Measurements from ENCODE around the gene RALBP1. TPM values are rescaled to one million over a fixed set of nuclear protein-coding genes. Genes with fewer than 3 reads are reported as not detected.

The RALBP1 gene
- total and polyA plus RNA-seq, 9 of the 15 experiments (the other 6 are each of a cell fraction or from before 2014, with no cell fraction given) = 10.9 to 70.0 (median 61.3) TPM

GRCh38 chr18:9474983-9475642 lies at the start of gene RALBP1 (continued):
- TF ChIP-seq HEY1 (CRISPR knock-in tag; IDR thresholded peaks at IDR 0.05; ENCODE audit: borderline replicate concordance) = no peak
- TF ChIP-seq CBX2 (IDR thresholded peaks at IDR 0.05; ENCODE audit: insufficient read depth, low read length, poor library complexity, severe bottlenecking) = no peak
- TF ChIP-seq NBN (IDR thresholded peaks at IDR 0.05; ENCODE audit: low read depth) = peak; percentile 24; the same call in 1 of the 2 replicates
- TF ChIP-seq, protein P1, sequence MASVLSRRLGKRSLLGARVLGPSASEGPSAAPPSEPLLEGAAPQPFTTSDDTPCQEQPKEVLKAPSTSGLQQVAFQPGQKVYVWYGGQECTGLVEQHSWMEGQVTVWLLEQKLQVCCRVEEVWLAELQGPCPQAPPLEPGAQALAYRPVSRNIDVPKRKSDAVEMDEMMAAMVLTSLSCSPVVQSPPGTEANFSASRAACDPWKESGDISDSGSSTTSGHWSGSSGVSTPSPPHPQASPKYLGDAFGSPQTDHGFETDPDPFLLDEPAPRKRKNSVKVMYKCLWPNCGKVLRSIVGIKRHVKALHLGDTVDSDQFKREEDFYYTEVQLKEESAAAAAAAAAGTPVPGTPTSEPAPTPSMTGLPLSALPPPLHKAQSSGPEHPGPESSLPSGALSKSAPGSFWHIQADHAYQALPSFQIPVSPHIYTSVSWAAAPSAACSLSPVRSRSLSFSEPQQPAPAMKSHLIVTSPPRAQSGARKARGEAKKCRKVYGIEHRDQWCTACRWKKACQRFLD (CRISPR knock-in tag; IDR thresholded peaks at IDR 0.05) = peak; percentile 92; the same call in 1 of the 2 replicates
- no peak for TF ChIP-seq SIRT6 (IDR thresholded peaks at IDR 0.05; ENCODE audit: low read depth, low read length)
- peak; percentile 95 for TF ChIP-seq CCNT2 (IDR thresholded peaks at IDR 0.05; ENCODE audit: borderline replicate concordance, extremely low read depth, insufficient read length, low read depth, low read length)
- peak; percentile 6; the same call in 1 of the 2 replicates for TF ChIP-seq SMARCE1 (IDR thresholded peaks at IDR 0.05)
- peak; percentile 91 for TF ChIP-seq FOXK1 (CRISPR knock-in tag; IDR thresholded peaks at IDR 0.05; ENCODE audit: borderline replicate concordance)
- no peak for TF ChIP-seq EGR1 (conservative IDR thresholded peaks at IDR 0.05)
- TF ChIP-seq, protein P2, sequence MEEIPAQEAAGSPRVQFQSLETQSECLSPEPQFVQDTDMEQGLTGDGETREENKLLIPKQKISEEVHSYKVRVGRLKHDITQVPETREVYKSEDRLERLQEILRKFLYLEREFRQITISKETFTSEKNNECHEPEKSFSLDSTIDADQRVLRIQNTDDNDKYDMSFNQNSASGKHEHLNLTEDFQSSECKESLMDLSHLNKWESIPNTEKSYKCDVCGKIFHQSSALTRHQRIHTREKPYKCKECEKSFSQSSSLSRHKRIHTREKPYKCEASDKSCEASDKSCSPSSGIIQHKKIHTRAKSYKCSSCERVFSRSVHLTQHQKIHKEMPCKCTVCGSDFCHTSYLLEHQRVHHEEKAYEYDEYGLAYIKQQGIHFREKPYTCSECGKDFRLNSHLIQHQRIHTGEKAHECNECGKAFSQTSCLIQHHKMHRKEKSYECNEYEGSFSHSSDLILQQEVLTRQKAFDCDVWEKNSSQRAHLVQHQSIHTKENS (CRISPR knock-in tag; IDR thresholded peaks at IDR 0.05) = no peak
- no peak for TF ChIP-seq ZNF407 (IDR thresholded peaks at IDR 0.05; ENCODE audit: low read depth)
- TF ChIP-seq GMEB1 (CRISPR knock-in tag; IDR thresholded peaks at IDR 0.05) = peak; percentile 86
- TF ChIP-seq ETV6 (IDR thresholded peaks at IDR 0.05; ENCODE audit: borderline replicate concordance in 1 of 2, low read depth in 2 of 2, low read length in 1 of 2) = no peak
- no peak for TF ChIP-seq ETV6 (CRISPR knock-in tag; IDR thresholded peaks at IDR 0.05; ENCODE audit: borderline replicate concordance)

Measured in K562 (cell line).